HG02763 (cell line): ENCODE measurements around the gene ROR2.
"Not testable (repeated sequence)": the region's sequence is repeated elsewhere in the genome, so short reads cannot be mapped to it uniquely, and the experiment has no call there.

Experiments used
- ATAC-seq: cut with Tn5 transposase; IDR thresholded peaks from one replicate; pipeline ENCODE4 v1.9.1; 2021; ENCODE audit warnings: mild to moderate bottlenecking, moderate library complexity; ENCODE audit not compliant: unreplicated experiment

ROR2 gene

DNA sequence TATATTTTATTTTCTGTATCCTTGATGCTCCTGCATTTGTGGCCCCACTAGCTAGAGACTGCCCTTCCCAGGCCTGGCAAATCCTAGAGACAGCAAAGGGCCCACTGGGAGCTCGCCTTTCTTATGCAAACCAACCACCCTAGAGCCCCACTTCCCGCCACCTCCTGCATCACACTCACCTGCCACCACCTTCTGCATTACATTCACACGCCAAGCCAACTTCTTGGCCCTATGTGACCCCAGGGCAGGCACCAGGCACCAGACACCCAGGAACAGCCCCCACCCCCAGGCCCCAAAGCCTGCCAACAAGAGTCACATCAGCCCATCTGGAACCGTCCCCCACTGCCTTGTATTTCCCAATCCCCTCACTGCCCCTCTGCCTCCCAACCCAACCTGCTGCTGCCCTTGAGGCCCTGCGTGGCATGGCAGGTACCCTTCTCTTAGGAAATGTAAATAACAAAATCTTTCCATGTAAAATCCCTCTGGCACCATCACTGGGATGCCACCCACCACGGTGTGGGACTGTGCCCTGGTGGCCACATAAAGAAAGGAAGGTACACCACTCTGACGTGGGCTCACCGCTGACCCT lies 22.0 kb downstream of the ROR2 start:
- ATAC-seq = no peak

DNA sequence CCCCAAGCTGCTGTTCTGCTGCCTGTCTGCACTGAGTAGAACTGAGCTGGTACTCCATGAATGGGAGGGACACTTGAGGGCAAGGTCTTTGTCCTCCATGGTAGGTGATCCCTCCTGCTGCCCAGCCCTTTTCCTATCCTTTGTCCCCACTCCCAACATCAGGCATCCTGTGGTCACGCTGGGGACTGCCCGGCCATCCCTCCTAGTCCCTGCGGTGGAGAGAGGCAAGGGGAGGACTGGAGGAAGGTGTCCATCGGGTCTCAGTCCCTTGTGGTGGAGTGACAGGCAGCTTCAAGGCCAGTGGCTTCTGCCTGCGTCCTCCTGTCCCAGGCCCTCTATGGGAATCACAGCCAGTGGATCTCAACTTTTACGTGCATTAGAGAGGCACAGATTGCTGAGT lies 25.9 kb downstream of the ROR2 start:
- no peak for ATAC-seq

DNA sequence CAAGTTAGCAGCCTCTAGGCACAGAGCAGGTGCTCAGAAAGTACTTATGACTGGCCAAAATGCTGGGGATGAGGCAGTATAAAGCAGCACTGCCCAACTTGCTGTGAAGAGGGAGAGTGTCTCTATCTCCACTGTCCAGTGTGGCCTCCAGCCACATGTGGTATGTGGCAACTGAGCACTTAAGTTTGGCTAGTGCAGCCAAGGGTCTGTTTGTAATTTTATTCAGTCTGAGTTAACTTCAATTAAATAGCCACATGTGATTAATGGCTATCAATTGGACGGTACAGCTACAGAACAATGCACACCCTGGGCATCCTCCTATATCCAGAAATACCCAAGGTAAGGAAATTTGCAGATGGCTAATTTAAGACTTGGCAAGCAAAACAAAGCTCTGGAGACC lies 26.9 kb downstream of the ROR2 start:
- no peak for ATAC-seq

GRCh38 chr9:91921371-91921770 lies 28.7 kb downstream of the ROR2 start:
- no peak for ATAC-seq

DNA sequence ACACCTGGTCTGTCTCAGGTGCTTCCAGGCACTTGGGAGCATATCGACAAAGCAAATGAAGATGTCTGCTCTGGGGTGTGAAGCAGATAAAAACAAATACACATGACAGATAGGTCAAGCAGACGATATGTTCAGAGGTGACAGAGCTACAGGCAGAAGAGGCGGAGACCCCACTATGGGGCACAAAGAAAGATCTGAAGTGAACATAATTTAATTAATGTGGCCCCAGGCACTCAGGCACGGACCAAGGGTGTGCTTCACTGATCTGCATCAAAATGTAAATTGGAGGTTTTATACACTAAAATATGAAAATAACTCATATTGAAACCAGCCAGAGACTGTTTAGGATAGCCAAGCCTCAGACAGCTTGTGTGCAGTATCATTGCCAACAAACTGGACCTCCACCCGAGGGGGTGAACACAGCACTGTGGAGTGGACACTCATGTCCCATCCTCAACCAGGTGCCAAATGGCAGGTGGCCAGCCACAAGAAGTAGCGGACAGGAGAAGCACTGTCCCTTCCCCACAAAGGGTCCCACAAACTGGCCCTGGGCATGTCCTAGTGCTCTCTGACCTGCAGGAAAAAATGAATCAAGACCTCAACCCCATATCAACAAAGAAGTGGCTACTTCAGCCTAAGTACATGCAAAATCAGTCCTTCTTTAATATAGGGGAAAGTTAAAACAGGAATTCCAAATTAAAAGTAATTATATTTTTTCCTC lies 29.2 kb downstream of the ROR2 start:
- ATAC-seq = no peak

DNA sequence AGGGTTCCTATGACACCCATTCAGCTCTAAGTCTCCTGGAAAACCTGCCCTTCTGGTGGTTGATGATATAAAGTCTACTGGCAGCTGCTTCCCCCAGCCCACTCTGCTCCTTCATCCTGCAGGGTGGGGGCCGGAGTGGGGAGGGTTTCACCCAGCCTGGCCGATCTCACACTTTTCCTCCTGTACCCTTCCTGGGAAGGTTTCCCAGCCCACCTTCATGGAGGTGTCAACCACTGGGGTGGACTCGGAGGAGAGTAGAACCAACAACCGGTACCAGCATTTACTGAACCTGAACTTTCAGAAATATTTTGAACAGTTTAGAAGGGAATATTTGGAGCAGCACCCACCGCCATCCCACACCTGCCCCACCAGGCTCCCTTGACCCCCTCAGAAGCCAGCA lies 30.4 kb downstream of the ROR2 start:
- ATAC-seq = no peak

DNA sequence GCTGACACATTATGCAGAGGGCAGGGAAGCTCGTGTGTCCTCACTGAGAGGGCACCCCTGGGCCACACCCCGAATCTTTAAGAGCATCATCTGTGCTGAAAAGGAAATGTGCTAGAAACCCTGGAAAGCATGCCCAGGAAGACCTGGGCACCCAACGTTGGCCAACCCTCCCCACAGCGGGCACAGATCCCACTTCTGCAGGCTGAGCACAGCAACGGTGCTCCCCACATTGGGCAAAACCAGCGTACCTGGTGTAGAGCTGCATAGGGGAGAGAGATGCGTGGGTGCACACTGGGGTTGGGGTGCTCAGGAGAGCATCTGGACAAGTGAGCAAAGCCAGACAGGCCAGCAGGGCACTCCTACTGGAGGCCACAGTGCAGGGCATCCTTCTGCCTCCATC lies 32.6 kb downstream of the ROR2 start:
- ATAC-seq = no peak

DNA sequence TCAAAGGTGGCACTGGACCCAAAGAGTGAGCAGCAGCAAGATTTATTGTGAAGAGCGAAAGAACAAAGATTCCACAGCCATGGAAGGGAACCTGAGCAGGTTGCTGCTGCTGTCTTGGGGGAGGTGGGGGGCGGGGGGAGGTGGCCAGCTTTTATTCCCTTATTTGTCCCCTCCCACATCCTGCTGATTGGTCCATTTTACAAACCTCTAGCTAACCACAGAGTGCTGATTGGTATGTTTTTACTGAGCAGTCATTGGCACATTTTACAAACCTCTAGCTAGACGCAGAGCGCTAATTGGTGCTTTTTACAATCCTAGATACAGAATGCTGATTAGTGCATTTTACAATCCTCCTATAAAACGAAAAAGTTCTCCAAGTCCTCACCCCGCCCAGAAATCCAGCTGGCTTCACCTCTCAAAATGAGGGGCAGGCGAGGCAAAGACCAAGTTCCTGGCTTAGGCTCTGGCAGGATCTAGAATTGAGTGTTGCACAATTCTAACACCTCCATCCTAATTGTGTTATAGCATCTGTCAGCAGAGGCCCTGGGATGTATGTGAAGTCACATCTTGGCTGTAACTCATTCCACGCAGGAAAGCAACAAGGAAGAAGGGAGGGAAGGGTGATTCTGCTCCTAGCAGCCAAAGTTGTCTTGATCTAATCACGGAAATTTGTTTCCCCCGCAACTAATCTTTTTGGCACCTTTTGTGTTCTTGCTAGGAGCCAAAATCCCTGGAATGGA lies 34.3 kb downstream of the ROR2 start:
- no peak for ATAC-seq

- no peak for ATAC-seq
Observed at GRCh38 chr9:91914937-91915336, 35.1 kb downstream of the ROR2 start.

GRCh38 chr9:91914404-91914803 lies 35.6 kb downstream of the ROR2 start:
- no peak for ATAC-seq

GRCh38 chr9:91913986-91914385 lies 36.0 kb downstream of the ROR2 start:
- ATAC-seq = no peak

DNA sequence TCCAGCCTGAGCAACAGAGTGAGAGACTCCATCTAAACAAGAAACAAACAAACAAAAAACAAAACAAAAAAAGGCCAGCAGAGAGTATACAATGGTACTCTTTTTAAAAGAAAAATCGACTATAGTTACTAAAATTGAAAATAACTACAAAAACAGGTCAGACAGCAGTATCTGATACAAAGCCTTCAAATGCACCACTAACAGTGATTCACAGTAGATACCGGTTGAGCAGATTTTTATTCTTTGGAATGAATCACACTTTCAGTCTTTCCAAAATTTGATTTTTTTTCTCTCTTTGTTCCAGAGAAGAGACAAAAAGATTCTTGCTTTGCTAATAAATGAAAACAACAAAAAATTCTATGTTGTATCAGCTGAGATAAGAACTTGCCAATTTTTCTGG lies 36.9 kb downstream of the ROR2 start:
- no peak for ATAC-seq

DNA sequence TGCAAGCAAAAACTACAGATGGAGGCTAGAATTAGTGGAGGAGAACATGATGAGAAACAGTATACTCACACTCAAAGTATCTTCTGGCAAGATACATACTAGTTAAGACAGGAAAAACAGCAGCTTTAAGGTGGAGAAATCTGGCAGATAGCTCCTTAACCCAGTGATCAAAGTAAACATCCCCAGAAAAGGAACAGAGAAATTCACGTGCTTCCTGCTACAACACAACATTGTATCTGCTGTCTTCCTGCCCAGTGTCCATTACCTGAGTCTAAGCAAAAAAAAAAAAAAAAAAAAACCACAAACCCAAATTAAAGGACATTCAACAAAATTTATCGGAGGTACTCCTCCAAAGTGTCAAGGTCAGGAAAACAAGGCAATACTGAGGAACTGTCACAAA lies 38.4 kb downstream of the ROR2 start:
- no peak for ATAC-seq

GRCh38 chr9:91909256-91909655 lies 40.8 kb downstream of the ROR2 start:
- ATAC-seq = not testable (repeated sequence)

- ATAC-seq = no peak
Observed at GRCh38 chr9:91908746-91909145, 41.3 kb downstream of the ROR2 start.

DNA sequence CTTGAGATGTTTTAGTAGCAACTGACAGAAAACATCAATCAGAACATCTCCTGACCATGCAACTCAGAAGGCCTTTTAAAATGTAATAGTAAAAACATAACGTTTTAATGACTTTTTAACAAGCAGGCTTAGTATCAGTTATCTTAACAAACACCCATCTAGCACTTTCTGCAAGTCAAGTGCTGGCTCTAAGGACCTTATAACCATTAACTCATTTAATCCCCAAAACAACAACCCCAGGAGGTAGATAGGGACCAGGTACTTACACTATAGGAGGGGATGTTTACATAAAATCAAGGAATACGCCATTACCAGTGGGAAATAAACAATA lies 41.8 kb downstream of the ROR2 start:
- ATAC-seq = no peak

GRCh38 chr9:91907484-91908292 lies 42.3 kb downstream of the ROR2 start:
- ATAC-seq = no peak

GRCh38 chr9:91905991-91906469 lies 44.0 kb downstream of the ROR2 start:
- no peak for ATAC-seq

DNA sequence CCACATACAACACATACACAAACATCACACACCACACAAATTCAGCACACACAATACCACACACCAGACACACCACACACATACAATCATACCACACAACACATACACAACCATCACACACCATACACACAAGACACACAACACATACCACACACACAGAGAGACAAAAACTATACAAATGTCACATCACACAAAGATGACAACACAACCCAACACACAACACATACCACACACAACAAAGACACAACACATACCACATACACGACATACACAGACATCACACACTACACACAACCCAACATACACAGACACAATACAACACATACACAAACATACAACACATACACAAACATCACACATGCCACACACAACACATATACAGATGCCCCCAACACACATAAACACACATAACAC lies 44.8 kb downstream of the ROR2 start:
- ATAC-seq = no peak

- no peak for ATAC-seq
Observed at GRCh38 chr9:91904588-91905236, 45.3 kb downstream of the ROR2 start.
